Uterus (tissue), 2 donors: ENCODE data around the gene ZBTB42.

Source experiments
- CTCF ChIP-seq, 4 experiments: fragments of 200-600 bp in 2 of 4; fragments of 450-650 bp in 2 of 4; sonication (generic) in 2 of 4; IDR thresholded peaks; one replicate each; pipeline ENCODE4 v1.5.1; 2016 to 2019; ENCODE audit warnings: antibody characterized with exemption in 4 of 4, mild to moderate bottlenecking in 2 of 4, moderate library complexity in 1 of 4
- POLR2A ChIP-seq, 2 donors: fragments of 450-650 bp; IDR thresholded peaks; one replicate each; pipeline ENCODE4 v1.6.1; 2016; ENCODE audit warnings: antibody characterized with exemption in 2 of 2, mild to moderate bottlenecking in 1 of 2, moderate library complexity in 1 of 2

GRCh38 chr14:104778694-104779331 lies 22.1 kb upstream of the ZBTB42 start:
- no peak for TF ChIP-seq POLR2A (IDR thresholded peaks at IDR 0.05)
- no peak for TF ChIP-seq CTCF (IDR thresholded peaks at IDR 0.05)
